Measurements from ENCODE around the gene PCNX2. TPM values are rescaled to one million over a fixed set of nuclear protein-coding genes. Genes with fewer than 3 reads are reported as not detected.
A peak's percentile ranks its signal among the peaks of the same experiment; 100 is the strongest.

PCNX2 gene
- total RNA-seq, 2 donors from 2014 or later: 8.4 to 23.2 TPM

GRCh38 chr1:232966663-232967062, 328.9 kb downstream of the PCNX2 start:
- H3K36me3 ChIP-seq: no peaks in the 10 kb centered on the region
- H3K4me3 ChIP-seq: no peak overlapping the region
- H3K27me3 ChIP-seq (replicated peaks; ENCODE audit: insufficient read depth): no peaks in the 10 kb centered on the region
- H3K9me3 ChIP-seq: no peaks in the 10 kb centered on the region
- peak overlapping the region in 1 of 2 donors; percentile 2 for H3K27ac ChIP-seq
- no peak for DNase-seq (ENCODE audit: low spot score)
- intact Hi-C loops (cut with DNase I): no loop called here
- no peaks in the 10 kb centered on the region for H3K4me1 ChIP-seq (replicated peaks)
- no peak for TF ChIP-seq CTCF (IDR thresholded peaks at IDR 0.05)
- TF ChIP-seq POLR2A (IDR thresholded peaks at IDR 0.05): no peak
- TF ChIP-seq POLR2AphosphoS5 (IDR thresholded peaks at IDR 0.05): no peak
- WGBS: 56% methylated on average over 4 of the region's 4 CpGs

- no peak for TF ChIP-seq POLR2AphosphoS5 (IDR thresholded peaks at IDR 0.05)
- TF ChIP-seq CTCF (IDR thresholded peaks at IDR 0.05): no peak
- no peak for TF ChIP-seq POLR2A (IDR thresholded peaks at IDR 0.05)
- Histone ChIP-seq H3K4me3 (no peak overlapping the region), H3K27me3 (replicated peaks; ENCODE audit: insufficient read depth) (no peaks in the 10 kb centered on the region)
Measured at GRCh38 chr1:232965912-232966217, 329.7 kb downstream of the PCNX2 start.

GRCh38 chr1:232965124-232965911, 330.2 kb downstream of the PCNX2 start:
- no peak for DNase-seq (ENCODE audit: low spot score)
- Histone ChIP-seq H3K4me1 (replicated peaks) (no peaks in the 10 kb centered on the region), H3K27me3 (replicated peaks; ENCODE audit: insufficient read depth) (no peaks in the 10 kb centered on the region), H3K27ac (no peak overlapping the region), H3K9me3 (no peaks in the 10 kb centered on the region), H3K36me3 (no peaks in the 10 kb centered on the region), H3K4me3 (no peak overlapping the region)
- intact Hi-C loops (cut with DNase I): no loop called here
- no peak for TF ChIP-seq POLR2A (IDR thresholded peaks at IDR 0.05)
- 92% methylated on average over 10 of the region's 10 CpGs for WGBS

More at GRCh38 chr1:232965912-232966217, 329.7 kb downstream of the PCNX2 start:
- no peaks in the 10 kb centered on the region for H3K4me1 ChIP-seq (replicated peaks)
- no peak for DNase-seq (ENCODE audit: low spot score)
- H3K36me3 ChIP-seq: no peaks in the 10 kb centered on the region
- no peak overlapping the region for H3K27ac ChIP-seq
- 84% methylated on average over 6 of the region's 6 CpGs for WGBS
- intact Hi-C loops (cut with DNase I): no loop called here
- no peaks in the 10 kb centered on the region for H3K9me3 ChIP-seq

GRCh38 chr1:232964601-232965000, 330.9 kb downstream of the PCNX2 start:
- no peak for DNase-seq (ENCODE audit: low spot score)
- 85% methylated on average over 4 of the region's 4 CpGs for WGBS
- TF ChIP-seq POLR2AphosphoS5 (IDR thresholded peaks at IDR 0.05) (no peak), CTCF (IDR thresholded peaks at IDR 0.05) (no peak), POLR2A (IDR thresholded peaks at IDR 0.05) (no peak)
- Histone ChIP-seq H3K4me1 (replicated peaks) (no peaks in the 10 kb centered on the region), H3K27ac (no peak overlapping the region), H3K27me3 (replicated peaks; ENCODE audit: insufficient read depth) (no peaks in the 10 kb centered on the region), H3K36me3 (no peaks in the 10 kb centered on the region), H3K9me3 (no peaks in the 10 kb centered on the region), H3K4me3 (no peak overlapping the region)
- intact Hi-C loops (cut with DNase I): no loop called here

- H3K27me3 ChIP-seq (replicated peaks; ENCODE audit: insufficient read depth): no peaks in the 10 kb centered on the region
- peak overlapping the region in 1 of 2 donors; percentile 13 for H3K27ac ChIP-seq
- no peaks in the 10 kb centered on the region for H3K36me3 ChIP-seq
- WGBS: 71% methylated on average over 10 of the region's 10 CpGs
- no peak for DNase-seq (ENCODE audit: low spot score)
- H3K9me3 ChIP-seq: no peaks in the 10 kb centered on the region
- TF ChIP-seq POLR2A (IDR thresholded peaks at IDR 0.05): no peak
- no peak for TF ChIP-seq POLR2AphosphoS5 (IDR thresholded peaks at IDR 0.05)
- no peak for TF ChIP-seq CTCF (IDR thresholded peaks at IDR 0.05)
- H3K4me1 ChIP-seq (replicated peaks): no peaks in the 10 kb centered on the region
- intact Hi-C loops (cut with DNase I): no loop called here
- H3K4me3 ChIP-seq: no peak overlapping the region
Measured at GRCh38 chr1:232962761-232963745, 332.5 kb downstream of the PCNX2 start.

Data from prostate gland (tissue), 2 donors.